ENCODE measurements around the gene CACNA1A. TPM values are rescaled to one million over a fixed set of nuclear protein-coding genes. Genes with fewer than 3 reads are reported as not detected.
A peak's percentile ranks its signal among the peaks of the same experiment; 100 is the strongest.

Gene CACNA1A
- total and polyA plus RNA-seq, 2 of the 13 experiments (the other 11 are each of a cell fraction or from before 2014, with no cell fraction given): not detected

- TF ChIP-seq ATF6 (CRISPR knock-in tag; conservative IDR thresholded peaks at IDR 0.05) (no peak), POLR2AphosphoS2 (IDR thresholded peaks at IDR 0.05; ENCODE audit: low read depth, low read length) (no peak), PCBP2 (optimal IDR thresholded peaks at IDR 0.05; ENCODE audit: low read depth, low read length, poor library complexity, severe bottlenecking) (no peak), MLLT10 (CRISPR knock-in tag; IDR thresholded peaks at IDR 0.05) (no peak), AHR (CRISPR knock-in tag; IDR thresholded peaks at IDR 0.05) (no peak), ZNF317 (CRISPR knock-in tag; IDR thresholded peaks at IDR 0.05) (0 out of 2 replicates have a peak, but pooled peaks have one; percentile 31), THRA (CRISPR knock-in tag; IDR thresholded peaks at IDR 0.05; ENCODE audit: borderline replicate concordance) (peak; percentile 52), PCBP1 (IDR thresholded peaks at IDR 0.05; ENCODE audit: borderline replicate concordance, low read depth, low read length) (peak; percentile 89; the same call in 1 of the 2 replicates), ZNF766 (CRISPR knock-in tag; IDR thresholded peaks at IDR 0.05; ENCODE audit: borderline replicate concordance) (0 out of 2 replicates have a peak, but pooled peaks have one; percentile 36), ELF3 (CRISPR knock-in tag; IDR thresholded peaks at IDR 0.05) (peak; percentile 100), KLF16 (CRISPR knock-in tag; IDR thresholded peaks at IDR 0.05) (peak in 1 of 2 experiments; percentile 77; a peak in 2 of 4 replicates), ZNF619 (CRISPR knock-in tag; IDR thresholded peaks at IDR 0.05) (no peak), ONECUT2 (CRISPR knock-in tag; IDR thresholded peaks at IDR 0.05) (no peak), HCFC1 (IDR thresholded peaks at IDR 0.05; ENCODE audit: low read depth, low read length) (no peak), ZNF704 (CRISPR knock-in tag; IDR thresholded peaks at IDR 0.05; ENCODE audit: borderline replicate concordance) (no peak), NCOA2 (CRISPR knock-in tag; IDR thresholded peaks at IDR 0.05) (peak; percentile 86), ZMYM4 (CRISPR knock-in tag; IDR thresholded peaks at IDR 0.05) (peak; percentile 76)
- TF ChIP-seq, protein P1, sequence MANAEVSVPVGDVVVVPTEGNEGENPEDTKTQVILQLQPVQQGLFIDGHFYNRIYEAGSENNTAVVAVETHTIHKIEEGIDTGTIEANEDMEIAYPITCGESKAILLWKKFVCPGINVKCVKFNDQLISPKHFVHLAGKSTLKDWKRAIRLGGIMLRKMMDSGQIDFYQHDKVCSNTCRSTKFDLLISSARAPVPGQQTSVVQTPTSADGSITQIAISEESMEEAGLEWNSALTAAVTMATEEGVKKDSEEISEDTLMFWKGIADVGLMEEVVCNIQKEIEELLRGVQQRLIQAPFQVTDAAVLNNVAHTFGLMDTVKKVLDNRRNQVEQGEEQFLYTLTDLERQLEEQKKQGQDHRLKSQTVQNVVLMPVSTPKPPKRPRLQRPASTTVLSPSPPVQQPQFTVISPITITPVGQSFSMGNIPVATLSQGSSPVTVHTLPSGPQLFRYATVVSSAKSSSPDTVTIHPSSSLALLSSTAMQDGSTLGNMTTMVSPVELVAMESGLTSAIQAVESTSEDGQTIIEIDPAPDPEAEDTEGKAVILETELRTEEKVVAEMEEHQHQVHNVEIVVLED (CRISPR knock-in tag; IDR thresholded peaks at IDR 0.05; ENCODE audit: borderline replicate concordance): peak; percentile 47; the same call in 1 of the 2 replicates
- TF ChIP-seq, protein P2, sequence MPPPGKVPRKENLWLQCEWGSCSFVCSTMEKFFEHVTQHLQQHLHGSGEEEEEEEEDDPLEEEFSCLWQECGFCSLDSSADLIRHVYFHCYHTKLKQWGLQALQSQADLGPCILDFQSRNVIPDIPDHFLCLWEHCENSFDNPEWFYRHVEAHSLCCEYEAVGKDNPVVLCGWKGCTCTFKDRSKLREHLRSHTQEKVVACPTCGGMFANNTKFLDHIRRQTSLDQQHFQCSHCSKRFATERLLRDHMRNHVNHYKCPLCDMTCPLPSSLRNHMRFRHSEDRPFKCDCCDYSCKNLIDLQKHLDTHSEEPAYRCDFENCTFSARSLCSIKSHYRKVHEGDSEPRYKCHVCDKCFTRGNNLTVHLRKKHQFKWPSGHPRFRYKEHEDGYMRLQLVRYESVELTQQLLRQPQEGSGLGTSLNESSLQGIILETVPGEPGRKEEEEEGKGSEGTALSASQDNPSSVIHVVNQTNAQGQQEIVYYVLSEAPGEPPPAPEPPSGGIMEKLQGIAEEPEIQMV (CRISPR knock-in tag; IDR thresholded peaks at IDR 0.05; ENCODE audit: low read depth): no peak
These were observed 341.7 kb downstream of the CACNA1A start (continued) for GRCh38 chr19:13164343-13165161.

Data from HepG2 (cell line).